GM19372 (cell line): ENCODE results near the gene FCER2.

Experiments
- ATAC-seq: cut with Tn5 transposase; IDR thresholded peaks from one replicate; pipeline ENCODE4 v1.9.1; 2021; ENCODE audit warnings: mild to moderate bottlenecking, low read depth, moderate library complexity; ENCODE audit not compliant: unreplicated experiment

Gene FCER2

DNA sequence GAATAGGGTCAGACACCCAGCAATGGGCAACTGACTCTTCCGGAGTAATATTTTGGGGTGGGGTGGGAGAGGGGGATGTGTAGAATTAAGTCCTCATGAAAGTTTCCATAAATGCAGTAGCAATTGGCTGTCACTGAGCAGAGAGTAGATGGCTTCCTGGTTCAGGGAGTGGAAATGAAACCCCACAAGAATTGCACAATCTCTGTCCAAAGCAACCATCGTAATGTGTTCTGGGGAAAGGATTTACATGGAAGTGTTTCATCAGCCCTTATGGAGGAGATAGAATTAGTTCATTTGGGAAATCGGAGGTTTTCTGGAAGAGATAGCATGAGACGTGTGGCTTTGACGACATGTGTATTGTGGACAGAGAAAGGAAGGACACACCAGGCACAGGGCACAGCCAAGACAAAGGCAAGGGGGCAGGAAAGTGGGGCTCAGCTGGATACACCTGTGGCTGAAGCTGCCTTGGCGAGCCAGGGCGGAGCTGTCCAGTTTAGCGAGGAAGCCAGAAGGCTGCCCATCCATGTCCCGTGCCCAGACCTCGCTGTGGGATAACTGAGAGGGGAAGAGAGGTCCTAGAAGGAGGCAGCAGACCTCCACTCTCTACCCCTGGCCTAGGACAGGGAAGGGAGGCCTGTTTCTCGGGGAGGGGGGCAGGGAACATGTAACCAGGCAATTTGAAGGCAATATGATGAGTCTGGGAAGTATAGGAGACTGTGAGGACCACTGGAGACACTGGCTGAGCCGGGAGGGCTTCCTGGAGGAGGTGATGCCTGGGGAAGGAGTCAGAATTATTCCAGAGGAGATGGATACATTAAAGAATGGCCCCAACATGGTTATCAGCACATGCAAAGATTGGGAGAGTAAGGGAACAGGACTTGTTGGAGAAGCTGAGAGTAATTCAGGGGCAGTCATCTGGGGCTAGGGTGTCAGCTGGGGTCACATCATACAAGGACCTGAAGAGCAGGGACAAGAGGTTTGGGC, 32.6 kb upstream of the FCER2 start:
- ATAC-seq = no peak

DNA sequence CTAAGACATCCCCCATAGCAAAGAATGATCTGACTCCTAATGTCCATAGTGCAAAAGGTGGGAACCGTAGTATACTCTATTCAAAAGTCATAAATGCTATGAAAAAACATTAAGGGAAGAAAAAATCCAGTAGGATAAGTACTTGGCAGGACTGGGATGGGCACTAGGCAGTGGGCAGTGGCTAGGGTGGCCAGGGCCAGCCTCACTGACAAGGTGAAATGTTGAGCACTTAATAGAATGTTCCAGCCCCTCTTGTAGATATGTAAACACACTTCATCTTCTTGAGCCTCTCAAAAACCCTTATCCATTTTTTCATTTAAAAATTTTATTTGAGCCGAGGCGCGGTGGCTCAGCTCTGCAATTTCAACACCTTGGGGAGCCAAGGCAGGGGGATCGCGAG, 31.4 kb upstream of the FCER2 start:
- ATAC-seq = no peak

DNA sequence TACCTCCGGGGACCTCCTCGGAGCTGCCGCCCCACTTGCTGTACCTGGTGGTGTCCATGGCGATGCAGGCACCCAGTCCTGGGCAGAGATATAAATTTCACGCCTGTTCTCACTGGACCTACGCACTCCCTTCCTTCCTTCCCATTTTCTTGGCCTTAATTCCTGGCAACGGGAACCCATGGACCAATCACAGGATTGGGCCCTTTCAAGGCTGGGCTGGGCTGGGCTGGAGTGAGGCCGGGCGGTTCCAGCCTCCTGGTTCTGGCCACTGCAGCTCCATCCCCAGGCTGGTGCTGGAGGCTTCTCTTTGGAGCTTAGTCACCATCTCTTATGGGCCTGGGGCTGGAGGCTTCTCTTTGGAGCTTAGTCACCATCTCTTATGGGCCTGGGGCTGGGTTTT, 30.1 kb upstream of the FCER2 start, which contains the start of gene CLEC4G:
Gene CLEC4G, minus strand, starts transcription at position 66 of the 400 bp plus-strand sequence. Its CDS starts 8 bp downstream, at position 58.
- ATAC-seq = no peak

DNA sequence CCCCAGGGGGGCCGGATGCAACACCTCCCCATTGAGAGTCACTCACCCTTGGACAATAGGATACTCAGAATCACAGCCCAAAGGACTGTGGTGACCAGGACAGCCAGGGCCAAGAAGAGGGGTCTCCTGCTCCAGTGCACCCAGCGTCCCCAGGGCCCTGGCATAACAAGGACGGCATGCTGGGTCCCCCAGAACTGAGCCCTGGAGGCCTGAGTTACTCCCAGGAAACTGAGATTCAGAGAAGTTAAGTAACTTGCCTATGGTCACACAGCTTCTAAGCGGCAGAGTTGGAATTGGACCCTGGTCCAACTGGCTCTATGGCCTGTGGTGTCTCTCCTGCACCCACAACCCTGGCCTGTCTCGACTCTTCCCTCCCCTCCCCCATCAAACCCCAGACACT, 29.7 kb upstream of the FCER2 start:
- ATAC-seq = no peak

DNA sequence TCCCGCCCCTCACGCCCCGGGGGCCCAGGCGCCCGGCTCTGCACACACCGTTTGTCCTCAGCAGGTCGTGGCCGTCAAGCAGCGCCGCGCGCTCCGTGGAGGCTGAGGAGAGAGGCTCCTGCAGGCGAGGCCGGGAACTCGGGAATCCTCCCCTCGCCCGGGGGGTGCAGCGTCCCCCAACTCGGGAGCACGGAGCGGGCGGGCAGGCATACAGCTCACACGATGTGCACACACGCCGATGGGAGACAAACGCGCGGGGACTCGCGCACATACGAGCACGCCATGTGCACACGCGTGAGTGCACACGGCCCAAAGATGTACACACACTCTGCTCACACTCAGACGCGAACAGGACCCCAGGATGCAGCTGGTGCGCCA, 29.3 kb upstream of the FCER2 start:
- ATAC-seq = no peak

DNA sequence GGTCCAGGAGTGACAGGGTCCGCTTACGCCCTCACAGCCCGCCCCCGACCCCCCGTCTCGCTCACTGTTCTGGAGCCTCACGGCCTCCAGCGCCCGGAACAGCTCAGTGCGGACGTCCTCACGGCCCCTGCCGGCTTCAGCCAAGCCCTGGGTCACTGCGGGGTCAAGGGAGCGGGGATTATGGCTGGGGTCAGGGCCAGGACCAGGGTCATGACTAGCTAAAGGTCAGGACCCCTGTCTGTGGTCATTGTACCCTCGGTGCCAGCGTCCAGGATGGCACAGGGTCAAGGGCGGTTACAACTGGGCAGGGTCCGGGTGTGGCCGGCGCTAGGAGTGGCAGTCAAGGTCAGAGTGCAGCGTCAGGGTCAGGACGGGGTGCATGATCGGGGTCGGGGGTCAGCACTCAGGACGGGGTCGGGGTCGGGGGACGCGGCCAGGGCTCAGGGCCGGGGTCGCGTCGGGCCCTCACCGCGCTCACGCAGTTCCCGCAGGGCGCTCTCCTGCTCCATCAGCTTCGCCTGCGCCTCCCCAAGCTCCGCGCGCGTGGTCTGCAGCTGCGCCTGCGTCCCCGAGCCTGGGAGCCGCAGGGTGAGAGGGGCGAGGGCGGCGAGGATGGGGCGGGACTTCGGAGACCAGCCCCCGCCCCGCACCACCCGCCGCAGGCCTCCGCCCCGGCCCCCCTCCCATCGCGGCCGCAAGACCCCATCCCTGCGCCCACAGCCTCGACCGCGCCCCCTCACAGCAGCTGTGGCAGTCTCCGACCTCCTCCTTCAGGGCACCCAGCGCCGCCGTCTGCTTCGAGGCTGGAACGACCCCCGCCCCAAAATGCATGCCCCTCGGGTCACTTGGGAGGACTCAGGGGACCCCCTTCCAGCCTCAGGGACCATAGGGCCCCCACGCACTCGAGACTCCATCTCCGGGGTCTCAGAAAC, 28.6 kb upstream of the FCER2 start:
- no peak for ATAC-seq

DNA sequence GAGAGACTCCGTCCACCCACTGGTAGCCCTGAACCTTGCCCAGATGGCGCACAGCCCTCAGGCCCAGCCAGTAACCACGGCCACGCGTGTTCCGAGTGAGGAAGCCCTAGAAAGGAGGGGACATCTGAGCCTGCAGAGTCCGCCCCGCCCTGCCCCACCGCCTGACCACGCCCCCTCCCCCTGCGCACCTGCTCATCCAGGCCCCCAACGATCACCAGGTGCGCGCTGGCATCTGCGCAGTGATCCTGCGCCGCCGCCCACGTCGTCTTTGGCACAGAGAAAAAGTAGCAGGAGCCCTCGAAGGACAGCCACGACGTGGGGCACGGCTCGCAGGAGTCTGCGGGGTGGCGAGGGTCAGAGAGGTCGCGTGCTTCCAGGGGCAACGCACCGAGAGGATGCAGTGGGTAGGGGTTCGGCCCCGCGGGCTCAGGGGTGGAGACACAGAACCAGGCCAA, 27.9 kb upstream of the FCER2 start:
- ATAC-seq = no peak

DNA sequence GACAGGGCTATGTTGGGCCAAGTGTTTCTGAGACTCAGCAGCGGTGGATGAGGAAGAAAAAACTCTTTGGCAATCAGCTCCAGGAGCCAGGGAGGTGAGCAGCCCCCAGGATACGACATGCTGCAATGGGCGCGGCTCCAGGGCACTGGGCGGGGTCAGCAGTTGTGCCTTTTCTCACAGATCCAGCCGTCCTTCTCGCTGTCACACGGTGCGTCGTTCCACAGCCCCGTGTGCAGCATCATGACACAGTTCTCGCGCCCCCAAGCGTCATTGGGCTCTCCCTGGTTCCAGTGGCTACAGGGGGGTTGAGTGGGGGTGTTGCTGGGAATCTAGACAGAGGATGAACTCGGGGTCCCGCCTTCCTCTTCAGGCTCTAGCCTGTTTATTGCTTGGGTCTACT, 27.3 kb upstream of the FCER2 start:
- ATAC-seq = no peak

DNA sequence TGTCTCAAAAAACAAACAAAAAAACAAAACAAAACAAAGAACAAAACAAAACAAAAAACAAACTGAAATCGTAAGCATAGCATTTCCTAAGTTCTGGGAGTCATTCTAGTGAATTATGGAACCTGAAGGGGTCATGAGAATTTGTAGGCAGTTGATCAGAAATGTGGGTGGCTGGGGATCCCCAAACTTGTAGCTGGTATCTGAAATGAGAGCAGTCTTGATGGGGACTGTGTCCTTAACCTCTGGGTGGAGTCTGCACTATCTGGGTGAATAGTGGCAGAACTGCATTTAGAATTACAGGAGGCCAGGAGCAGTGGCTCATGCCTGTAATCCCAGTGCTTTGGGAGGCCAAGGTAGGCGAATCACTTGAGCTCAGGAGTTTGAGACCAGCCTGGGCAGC, 23.9 kb upstream of the FCER2 start:
- no peak for ATAC-seq

DNA sequence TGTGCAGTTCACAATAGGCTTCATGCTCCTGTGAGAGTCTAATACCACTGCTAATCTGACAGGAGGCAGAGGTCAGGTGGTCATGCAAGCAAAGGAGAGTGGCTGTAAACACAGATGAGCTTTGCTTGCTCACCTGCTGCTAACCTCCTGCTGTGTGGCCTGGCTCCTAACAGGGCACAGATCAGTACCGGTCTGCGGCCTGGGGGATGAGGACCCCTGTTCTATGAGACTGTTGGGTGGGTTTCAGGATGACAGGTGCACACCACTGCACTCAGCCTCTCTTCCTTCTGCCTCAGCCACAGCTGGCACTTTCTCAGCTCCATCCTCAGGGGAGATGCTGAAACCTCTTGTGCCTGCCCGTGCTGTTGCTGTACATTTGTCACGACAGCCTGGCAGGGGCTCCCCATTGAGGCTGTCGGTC, 20.3 kb upstream of the FCER2 start:
- no peak for ATAC-seq

DNA sequence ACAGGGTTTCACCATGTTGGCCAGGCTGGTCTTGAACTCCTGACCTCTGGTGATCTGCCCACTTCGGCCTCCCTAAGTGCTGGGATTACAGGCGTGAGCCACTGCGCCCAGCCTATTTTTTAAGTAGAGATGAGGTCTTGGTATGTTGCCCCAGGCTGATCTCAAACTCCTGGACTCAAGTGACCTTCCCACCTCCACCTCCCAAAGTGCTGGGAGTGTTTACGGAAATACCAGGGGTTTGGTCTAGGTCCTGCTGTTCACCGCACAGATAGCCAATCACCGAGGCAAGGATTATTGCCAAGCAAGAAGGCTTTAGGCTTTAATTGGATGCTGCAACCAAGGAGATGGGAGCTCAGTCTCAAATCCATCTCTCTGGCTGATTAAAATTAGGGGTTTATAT, 18.4 kb upstream of the FCER2 start:
- no peak for ATAC-seq

DNA sequence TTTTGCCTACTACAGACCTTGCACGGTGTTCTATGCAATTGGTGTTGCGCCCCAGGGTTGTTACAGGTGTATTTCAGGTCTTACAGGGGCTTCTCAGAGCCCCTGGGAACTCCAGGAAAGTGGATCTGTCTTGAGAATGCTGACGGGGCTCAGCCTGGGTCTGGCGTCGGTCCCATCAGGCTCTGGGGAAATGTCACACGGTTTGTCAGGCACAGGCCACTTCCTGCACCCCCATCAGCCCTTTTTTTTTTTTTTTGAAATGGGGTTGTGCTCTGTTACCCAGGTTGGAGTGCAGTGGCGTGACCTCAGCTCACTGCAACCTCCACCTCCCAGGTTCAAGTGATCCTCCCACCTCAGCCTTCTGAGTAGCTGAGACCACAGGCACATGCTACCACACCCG, 16.7 kb upstream of the FCER2 start:
- ATAC-seq = no peak

DNA sequence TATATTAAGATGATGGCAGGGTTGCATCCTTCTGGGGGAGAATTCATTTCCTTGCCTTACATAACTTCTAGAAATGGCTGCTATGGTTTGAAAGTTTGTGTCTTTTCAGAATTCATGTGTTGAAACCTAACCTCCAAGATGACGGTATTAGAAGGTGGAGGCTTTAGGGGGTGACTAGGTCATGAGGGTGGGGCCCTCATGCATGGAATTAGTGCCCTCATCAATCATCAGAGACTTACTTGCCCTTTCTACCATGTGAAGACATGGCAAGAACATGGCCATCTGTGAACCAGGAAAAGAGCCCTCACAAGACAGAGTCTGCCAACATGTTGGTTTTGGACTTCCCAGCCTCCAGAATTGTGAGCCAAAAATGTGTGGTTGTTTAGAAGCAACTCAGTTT, 14.8 kb upstream of the FCER2 start:
- ATAC-seq = no peak

DNA sequence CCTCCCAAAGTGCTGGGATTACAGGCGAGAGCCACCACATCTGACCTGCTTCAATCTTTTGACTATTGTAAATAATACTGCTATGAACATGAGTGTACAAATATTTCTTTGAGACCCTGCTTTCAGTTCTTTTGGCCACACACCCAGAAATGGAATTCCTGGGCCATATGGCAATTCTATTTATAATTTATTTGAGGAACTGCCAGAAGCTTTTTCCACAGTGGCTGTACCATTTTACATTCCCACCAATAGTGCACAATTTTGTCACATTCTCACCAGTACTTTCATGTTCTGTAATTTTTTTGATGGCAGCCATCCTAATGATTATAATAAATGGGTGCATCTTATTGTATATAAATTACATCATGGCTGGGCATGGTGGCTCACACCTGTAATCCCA, 13.7 kb upstream of the FCER2 start:
- ATAC-seq = no peak

DNA sequence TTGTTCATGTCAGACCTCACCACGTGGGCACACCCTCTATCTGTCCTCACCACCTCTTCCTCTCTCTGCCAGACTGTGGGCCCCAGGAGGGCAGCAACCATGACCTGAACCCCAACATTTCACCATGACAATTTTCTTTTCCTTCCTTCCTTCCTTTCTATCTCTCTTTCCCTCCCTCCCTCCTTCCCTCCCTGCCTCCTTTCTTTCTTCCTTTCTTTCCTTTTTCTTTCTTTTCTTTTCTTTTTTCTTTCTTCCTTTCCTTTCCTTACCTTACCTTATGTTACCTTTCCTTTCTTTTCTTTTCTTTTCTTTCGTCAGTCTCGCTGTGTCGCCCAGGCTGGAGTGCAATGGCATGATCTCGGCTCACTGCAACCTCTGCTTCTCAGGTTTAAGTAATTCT, 8.7 kb upstream of the FCER2 start:
- ATAC-seq = no peak

DNA sequence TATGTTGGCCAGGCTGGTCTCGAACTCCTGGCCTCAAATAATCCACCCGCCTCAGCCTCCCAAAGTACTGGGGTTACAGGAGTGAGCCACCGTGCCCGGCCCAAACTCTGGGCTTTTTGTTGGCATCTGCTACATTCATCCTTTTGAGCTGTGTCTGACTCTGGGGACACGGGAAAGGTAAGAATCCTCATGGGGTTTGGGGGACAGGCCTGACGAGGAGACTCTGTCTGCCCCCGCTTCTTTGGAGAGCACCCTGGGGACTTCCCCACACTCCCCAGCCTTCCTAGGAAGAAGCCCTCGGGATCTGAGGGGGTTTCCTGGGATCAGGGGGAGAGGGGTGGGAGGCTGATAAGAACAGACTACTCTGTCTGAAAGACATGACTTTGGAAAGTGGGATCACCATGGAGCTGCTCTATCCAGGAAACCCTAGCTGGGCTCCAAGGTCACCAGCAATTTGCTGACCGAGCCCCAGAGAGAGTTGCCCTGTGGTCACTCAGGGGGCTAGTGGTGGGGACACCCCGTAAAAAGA, 8.1 kb upstream of the FCER2 start:
- ATAC-seq = no peak

DNA sequence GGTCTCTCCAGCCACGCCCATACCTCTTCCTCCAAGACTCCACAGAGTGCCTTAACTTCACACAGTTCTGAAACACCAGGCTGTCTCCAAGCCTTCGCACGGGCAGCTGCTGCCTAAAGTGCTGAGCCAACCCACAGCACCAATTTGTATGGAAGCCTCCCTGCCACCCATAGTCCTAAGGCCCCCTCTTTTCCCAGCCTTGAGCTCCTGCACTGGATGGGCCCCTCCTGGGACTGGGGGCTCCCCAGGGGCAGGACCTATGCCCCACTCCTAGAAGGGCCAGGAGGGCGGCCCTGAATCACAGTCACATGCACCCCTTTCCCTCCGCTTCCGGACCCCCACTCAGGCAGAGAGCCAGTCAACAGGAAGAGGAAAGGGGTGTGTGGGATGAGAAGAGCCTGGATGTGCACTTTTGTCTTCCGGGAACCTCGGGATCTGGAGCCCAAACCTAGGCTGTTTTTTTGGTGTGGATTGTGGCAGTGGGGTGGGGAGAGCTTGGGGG, 5.1 kb upstream of the FCER2 start:
- ATAC-seq = no peak

DNA sequence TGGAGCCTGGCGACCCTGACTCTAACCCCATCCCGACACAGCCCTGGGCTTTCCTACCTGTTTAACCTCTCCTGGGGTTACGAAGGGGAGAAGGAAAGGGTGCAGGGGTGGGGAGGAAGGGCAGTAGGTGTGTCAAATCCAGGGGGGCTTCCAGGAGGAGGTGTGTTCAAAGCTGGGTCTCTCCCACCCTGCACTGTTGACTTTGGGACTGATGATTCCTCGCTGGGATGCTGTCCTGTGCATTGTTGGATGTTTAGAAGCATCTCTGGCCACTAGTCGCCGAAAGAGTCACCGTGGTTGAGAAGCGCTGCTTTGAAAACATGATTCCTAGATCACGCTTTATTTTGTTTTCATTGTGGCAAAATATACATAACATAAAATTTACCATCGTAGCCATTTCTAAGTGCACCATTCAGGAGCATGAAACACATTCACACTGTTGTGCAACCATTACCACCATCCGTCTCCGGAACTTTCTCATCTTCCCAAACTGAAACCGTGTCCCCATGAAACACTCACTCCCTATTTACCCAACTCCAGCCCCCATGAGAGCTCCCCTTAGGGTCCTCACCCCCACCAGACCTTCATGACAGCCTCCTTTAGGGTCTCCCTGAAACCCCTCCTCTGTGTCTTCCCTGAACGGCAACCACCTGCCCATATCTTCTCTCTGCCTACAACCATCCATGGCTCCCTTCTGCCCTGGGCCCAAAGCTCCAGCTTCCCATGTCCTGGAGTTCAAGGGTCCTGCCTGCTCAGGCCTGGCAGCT, 4.4 kb upstream of the FCER2 start:
- no peak for ATAC-seq

DNA sequence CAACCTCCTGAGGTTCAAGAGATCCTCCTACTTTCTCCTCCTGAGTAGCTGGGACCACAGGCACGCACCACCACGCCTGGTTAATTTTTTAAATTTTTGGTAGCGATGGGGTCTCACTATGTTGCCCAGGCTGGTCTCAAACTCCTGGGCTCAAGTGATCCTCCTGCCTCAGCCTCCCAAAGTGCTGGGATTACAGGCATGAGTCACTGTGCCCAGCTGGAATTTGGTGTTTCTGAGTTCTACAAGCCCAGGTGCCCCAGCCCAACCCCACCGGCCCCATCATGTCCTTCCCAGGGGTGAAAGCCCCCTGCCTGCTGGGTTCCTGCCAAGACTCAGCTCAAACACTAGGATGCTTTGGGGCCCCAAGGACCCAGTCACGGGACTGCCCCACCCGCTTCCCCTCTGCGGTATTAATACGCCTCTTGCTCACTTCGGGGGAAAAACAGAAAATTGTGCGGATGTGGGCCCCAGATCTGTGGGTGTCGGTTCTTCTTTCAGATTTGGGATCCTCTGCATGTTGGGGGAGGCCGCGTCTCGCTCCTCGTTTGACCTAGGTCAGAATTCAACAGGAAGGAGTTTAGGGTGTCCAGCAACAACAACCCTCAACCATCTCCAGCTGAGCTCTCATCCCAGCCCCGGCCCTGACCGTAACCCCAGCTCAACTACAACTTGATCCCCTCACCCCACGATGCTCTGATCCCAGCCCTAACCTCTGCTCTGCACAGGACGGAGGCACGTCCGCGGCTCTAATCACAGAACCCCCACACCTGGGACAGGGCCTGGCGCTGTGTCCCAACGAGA, 3.7 kb upstream of the FCER2 start:
- ATAC-seq = no peak
